Fibroblast of lung (primary cell): ENCODE results near the gene TASOR2.

ENCODE experiments used
- EZH2 ChIP-seq: IDR thresholded peaks from 2 replicates; pipeline ENCODE4 v1.5.1; 2012; ENCODE audit warnings: low read length, control low read depth, mild to moderate bottlenecking; ENCODE audit errors: missing control alignments
- TF ChIP-seq, protein P1 (sequence below), 2 donors: IDR thresholded peaks in 1 of 2; conservative IDR thresholded peaks in 1 of 2; 1 replicate in 1 of 2; 2 replicates in 1 of 2; pipeline ENCODE4 v1.5.1; 2011 to 2012; ENCODE audit warnings: low read length in 2 of 2, control low read depth in 1 of 2, inconsistent platforms in 1 of 2, low read depth in 1 of 2, mild to moderate bottlenecking in 1 of 2

DNA sequence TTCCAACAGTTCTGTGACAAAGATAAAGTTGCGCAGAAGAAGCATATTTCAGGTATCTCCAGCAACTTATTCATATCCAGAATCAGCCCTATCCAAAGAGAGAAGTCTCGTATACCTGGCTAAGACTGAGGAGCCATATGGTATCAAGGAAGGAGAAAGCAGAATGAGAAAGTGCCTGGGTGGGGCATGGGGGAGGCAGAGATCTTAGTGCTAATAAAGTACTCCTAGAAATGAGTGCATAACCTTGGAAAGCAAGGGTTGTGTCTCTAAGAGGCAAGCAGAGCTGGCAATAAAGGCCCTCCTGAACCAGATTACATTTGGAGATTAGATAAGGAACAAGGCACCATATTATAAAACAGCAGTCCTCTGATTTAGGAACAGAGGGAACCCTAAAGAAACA is 12.7 kb downstream of the TASOR2 start:
- TF ChIP-seq, protein P1, sequence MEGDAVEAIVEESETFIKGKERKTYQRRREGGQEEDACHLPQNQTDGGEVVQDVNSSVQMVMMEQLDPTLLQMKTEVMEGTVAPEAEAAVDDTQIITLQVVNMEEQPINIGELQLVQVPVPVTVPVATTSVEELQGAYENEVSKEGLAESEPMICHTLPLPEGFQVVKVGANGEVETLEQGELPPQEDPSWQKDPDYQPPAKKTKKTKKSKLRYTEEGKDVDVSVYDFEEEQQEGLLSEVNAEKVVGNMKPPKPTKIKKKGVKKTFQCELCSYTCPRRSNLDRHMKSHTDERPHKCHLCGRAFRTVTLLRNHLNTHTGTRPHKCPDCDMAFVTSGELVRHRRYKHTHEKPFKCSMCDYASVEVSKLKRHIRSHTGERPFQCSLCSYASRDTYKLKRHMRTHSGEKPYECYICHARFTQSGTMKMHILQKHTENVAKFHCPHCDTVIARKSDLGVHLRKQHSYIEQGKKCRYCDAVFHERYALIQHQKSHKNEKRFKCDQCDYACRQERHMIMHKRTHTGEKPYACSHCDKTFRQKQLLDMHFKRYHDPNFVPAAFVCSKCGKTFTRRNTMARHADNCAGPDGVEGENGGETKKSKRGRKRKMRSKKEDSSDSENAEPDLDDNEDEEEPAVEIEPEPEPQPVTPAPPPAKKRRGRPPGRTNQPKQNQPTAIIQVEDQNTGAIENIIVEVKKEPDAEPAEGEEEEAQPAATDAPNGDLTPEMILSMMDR (conservative IDR thresholded peaks at IDR 0.05 in 1 of 2, IDR thresholded peaks at IDR 0.05 in 1 of 2; ENCODE audit: low read depth in 1 of 2, low read length in 2 of 2): no peak
- TF ChIP-seq EZH2: no peak
